ENCODE data around the gene DNAJB4.

GRCh38 chr1:78061825-78062523 lies 57.2 kb downstream of the DNAJB4 start:
- TF ChIP-seq EZH2 (IDR thresholded peaks at IDR 0.05; ENCODE audit: borderline replicate concordance, low read length) (no peak), CTCF (conservative IDR thresholded peaks at IDR 0.05 in 1 of 2, IDR thresholded peaks at IDR 0.05 in 1 of 2; ENCODE audit: extremely low read depth in 1 of 2, insufficient read depth in 1 of 2, low read depth in 1 of 2, low read length in 2 of 2) (no peak)
